Gastrocnemius medialis (tissue), 4 donors: ENCODE measurements around the gene FOXK1.

ENCODE experiments used
- POLR2A ChIP-seq, 2 donors: fragments of 450-650 bp; IDR thresholded peaks; one replicate each; pipeline ENCODE4 v1.6.1; 2017; ENCODE audit warnings: antibody characterized with exemption in 2 of 2, mild to moderate bottlenecking in 2 of 2, moderate library complexity in 2 of 2
- TF ChIP-seq, protein P1 (sequence below), 5 experiments: fragments of 450-650 bp in 3 of 5; fragments of 200-600 bp in 2 of 5; sonication (generic) in 2 of 5; IDR thresholded peaks in 4 of 5; conservative IDR thresholded peaks in 1 of 5; 1 replicate in 4 of 5; 2 replicates in 1 of 5; pipeline ENCODE4 v1.5.1; 2016 to 2019; ENCODE audit warnings: antibody characterized with exemption in 5 of 5, mild to moderate bottlenecking in 3 of 5, moderate library complexity in 3 of 5

DNA sequence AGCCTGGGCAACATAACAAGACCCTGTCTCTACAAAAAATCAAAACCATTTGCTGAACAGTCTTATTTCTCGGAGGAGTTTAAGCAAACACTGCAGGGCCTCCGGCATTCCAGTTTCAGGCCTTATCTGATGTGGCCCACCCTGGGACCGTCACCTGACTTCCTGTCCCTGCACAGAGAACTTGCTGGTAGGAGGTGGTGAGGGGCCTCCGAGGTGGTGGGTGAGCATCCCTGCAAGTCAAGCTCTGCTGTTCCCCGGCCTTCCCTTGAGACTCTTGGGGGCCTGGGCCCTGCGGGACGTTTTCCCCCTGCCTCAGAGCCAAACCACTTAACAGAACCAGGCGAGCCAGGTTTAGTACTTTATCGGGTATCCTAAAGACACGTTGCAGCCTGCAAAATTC is 48.9 kb downstream of the FOXK1 start:
- TF ChIP-seq, protein P1, sequence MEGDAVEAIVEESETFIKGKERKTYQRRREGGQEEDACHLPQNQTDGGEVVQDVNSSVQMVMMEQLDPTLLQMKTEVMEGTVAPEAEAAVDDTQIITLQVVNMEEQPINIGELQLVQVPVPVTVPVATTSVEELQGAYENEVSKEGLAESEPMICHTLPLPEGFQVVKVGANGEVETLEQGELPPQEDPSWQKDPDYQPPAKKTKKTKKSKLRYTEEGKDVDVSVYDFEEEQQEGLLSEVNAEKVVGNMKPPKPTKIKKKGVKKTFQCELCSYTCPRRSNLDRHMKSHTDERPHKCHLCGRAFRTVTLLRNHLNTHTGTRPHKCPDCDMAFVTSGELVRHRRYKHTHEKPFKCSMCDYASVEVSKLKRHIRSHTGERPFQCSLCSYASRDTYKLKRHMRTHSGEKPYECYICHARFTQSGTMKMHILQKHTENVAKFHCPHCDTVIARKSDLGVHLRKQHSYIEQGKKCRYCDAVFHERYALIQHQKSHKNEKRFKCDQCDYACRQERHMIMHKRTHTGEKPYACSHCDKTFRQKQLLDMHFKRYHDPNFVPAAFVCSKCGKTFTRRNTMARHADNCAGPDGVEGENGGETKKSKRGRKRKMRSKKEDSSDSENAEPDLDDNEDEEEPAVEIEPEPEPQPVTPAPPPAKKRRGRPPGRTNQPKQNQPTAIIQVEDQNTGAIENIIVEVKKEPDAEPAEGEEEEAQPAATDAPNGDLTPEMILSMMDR (IDR thresholded peaks at IDR 0.05 in 4 of 5, conservative IDR thresholded peaks at IDR 0.05 in 1 of 5) = no peak
- TF ChIP-seq POLR2A (IDR thresholded peaks at IDR 0.05) = no peak
